ENCODE measurements around the gene MSL1.
A peak's percentile ranks its signal among the peaks of the same experiment; 100 is the strongest.

Gene MSL1

GRCh38 chr17:40104594-40105486 lies 16.9 kb upstream of the MSL1 start:
- no peak for DNase-seq (ENCODE audit: low read depth)

- DNase-seq (ENCODE audit: low read depth) = no peak
Measured at GRCh38 chr17:40105861-40106759, 15.7 kb upstream of the MSL1 start.

- DNase-seq (ENCODE audit: low read depth) = no peak
Measured at GRCh38 chr17:40106760-40107521, 14.8 kb upstream of the MSL1 start.

GRCh38 chr17:40107522-40108174 lies 14.1 kb upstream of the MSL1 start:
- no peak for DNase-seq (ENCODE audit: low read depth)

- DNase-seq (ENCODE audit: low read depth) = no peak
Measured at GRCh38 chr17:40108970-40109824, 12.6 kb upstream of the MSL1 start.

GRCh38 chr17:40110026-40110845 lies 11.5 kb upstream of the MSL1 start:
- no peak for DNase-seq (ENCODE audit: low read depth)

- no peak for DNase-seq (ENCODE audit: low read depth)
Measured at GRCh38 chr17:40111221-40112128, 10.3 kb upstream of the MSL1 start.

GRCh38 chr17:40112191-40112711 lies 9.5 kb upstream of the MSL1 start:
- DNase-seq (ENCODE audit: low read depth) = no peak

- no peak for DNase-seq (ENCODE audit: low read depth)
Measured at GRCh38 chr17:40112718-40113109, 9.1 kb upstream of the MSL1 start.

- DNase-seq (ENCODE audit: low read depth) = peak; percentile 68
Measured at GRCh38 chr17:40113110-40113906, 8.5 kb upstream of the MSL1 start.

GRCh38 chr17:40113907-40114245 lies 7.9 kb upstream of the MSL1 start:
- no peak for DNase-seq (ENCODE audit: low read depth)

GRCh38 chr17:40115101-40115436 lies 6.7 kb upstream of the MSL1 start:
- DNase-seq (ENCODE audit: low read depth) = no peak

GRCh38 chr17:40122136-40122998 lies 596 bp downstream of the MSL1 start:
- DNase-seq (ENCODE audit: low read depth) = no peak

- DNase-seq (ENCODE audit: low read depth) = no peak
Measured at GRCh38 chr17:40122999-40123810, 1.4 kb downstream of the MSL1 start.

GRCh38 chr17:40123811-40124114 lies 2.0 kb downstream of the MSL1 start:
- DNase-seq (ENCODE audit: low read depth) = no peak
